Hepatocyte (in vitro differentiated cells): ENCODE results near the gene ARVCF. TPM values are rescaled to one million over a fixed set of nuclear protein-coding genes. Genes with fewer than 3 reads are reported as not detected.

ENCODE experiments used
- DNase-seq: peaks from one replicate; pipeline ENCODE4 v3.0.0-alpha.2; 2016; ENCODE audit warnings: low spot score
- H2AFZ ChIP-seq: fragments of 200-600 bp; sonication (generic); 2 replicates; pipeline ENCODE4 v1.6.0; 2016; ENCODE audit warnings: antibody characterized with exemption, mild to moderate bottlenecking
- H3K27ac ChIP-seq: fragments of 200-600 bp; sonication (generic); 2 replicates; pipeline ENCODE4 v1.5.1; 2016; ENCODE audit warnings: mild to moderate bottlenecking
- H3K27me3 ChIP-seq: fragments of 200-600 bp; sonication (generic); 2 replicates; pipeline ENCODE4 v1.6.1; 2016
- H3K36me3 ChIP-seq: fragments of 200-600 bp; sonication (generic); replicated peaks from 2 replicates; pipeline ENCODE4 v1.5.1; 2016; ENCODE audit warnings: low read depth; ENCODE audit not compliant: insufficient read depth
- H3K4me1 ChIP-seq: fragments of 200-600 bp; sonication (generic); 2 replicates; pipeline ENCODE4 v1.5.1; 2016; ENCODE audit warnings: mild to moderate bottlenecking, moderate library complexity; ENCODE audit not compliant: insufficient read depth
- H3K4me2 ChIP-seq: fragments of 200-600 bp; sonication (generic); 2 replicates; pipeline ENCODE4 v1.6.0; 2016
- H3K4me3 ChIP-seq: fragments of 200-600 bp; sonication (generic); 2 replicates; pipeline ENCODE4 v1.5.1; 2016; ENCODE audit warnings: mild to moderate bottlenecking
- H3K79me2 ChIP-seq: fragments of 200-600 bp; sonication (generic); 2 replicates; pipeline ENCODE4 v1.6.0; 2017; ENCODE audit warnings: mild to moderate bottlenecking
- H3K9me2 ChIP-seq: fragments of 200-600 bp; sonication (generic); replicated peaks from 2 replicates; pipeline ENCODE4 v1.6.0; 2017; ENCODE audit warnings: mild to moderate bottlenecking; ENCODE audit not compliant: insufficient read depth
- H3K9me3 ChIP-seq: fragments of 200-600 bp; sonication (generic); 2 replicates; pipeline ENCODE4 v1.5.1; 2016; ENCODE audit warnings: low read depth, mild to moderate bottlenecking
- H4K20me1 ChIP-seq: fragments of 200-600 bp; sonication (generic); 2 replicates; pipeline ENCODE4 v1.6.0; 2016; ENCODE audit warnings: mild to moderate bottlenecking; ENCODE audit not compliant: insufficient read depth, poor library complexity, severe bottlenecking
- EZH2 ChIP-seq: fragments of 200-600 bp; sonication (generic); IDR thresholded peaks from 2 replicates; pipeline ENCODE4 v1.6.1; 2016; ENCODE audit warnings: antibody characterized with exemption, mild to moderate bottlenecking, borderline replicate concordance
- EZH2phosphoT487 ChIP-seq: fragments of 200-600 bp; sonication (generic); IDR thresholded peaks from one replicate; pipeline ENCODE4 v1.6.1; 2018; ENCODE audit warnings: antibody characterized with exemption, mild to moderate bottlenecking, low read depth, moderate library complexity; ENCODE audit not compliant: unreplicated experiment, severe bottlenecking
- WGBS: methylation state at CpG from one replicate; pipeline ENCODE4 v1.1.6; 2016; ENCODE audit warnings: low lambda C conversion rate; ENCODE audit errors: missing lambda C conversion rate; 5-methylcytosine and 5-hydroxymethylcytosine counted together
- polyA plus RNA-seq: library from polyadenylated mRNA; unstranded; fragments of >200 nt; fragmentation: Nextera tagmentation; extraction: Ambion mirVana; gene quantifications from 2 replicates; pipeline ENCODE4 v1.2.1, GENCODE V29; 2016
- total RNA-seq: library from RNA; depleted of rRNA; stranded (reverse); fragments of >200 nt; gene quantifications from 2 replicates; pipeline ENCODE4 v1.2.3, GENCODE V29; 2014
- TF ChIP-seq, protein P1 (sequence below): fragments of 200-600 bp; sonication (generic); IDR thresholded peaks from 2 replicates; pipeline ENCODE4 v1.5.1; 2016; ENCODE audit warnings: antibody characterized with exemption, mild to moderate bottlenecking; ENCODE audit not compliant: poor library complexity

ARVCF gene
- total and polyA plus RNA-seq, 2 experiments from 2014 or later: 23.8 to 32.5 TPM

DNA sequence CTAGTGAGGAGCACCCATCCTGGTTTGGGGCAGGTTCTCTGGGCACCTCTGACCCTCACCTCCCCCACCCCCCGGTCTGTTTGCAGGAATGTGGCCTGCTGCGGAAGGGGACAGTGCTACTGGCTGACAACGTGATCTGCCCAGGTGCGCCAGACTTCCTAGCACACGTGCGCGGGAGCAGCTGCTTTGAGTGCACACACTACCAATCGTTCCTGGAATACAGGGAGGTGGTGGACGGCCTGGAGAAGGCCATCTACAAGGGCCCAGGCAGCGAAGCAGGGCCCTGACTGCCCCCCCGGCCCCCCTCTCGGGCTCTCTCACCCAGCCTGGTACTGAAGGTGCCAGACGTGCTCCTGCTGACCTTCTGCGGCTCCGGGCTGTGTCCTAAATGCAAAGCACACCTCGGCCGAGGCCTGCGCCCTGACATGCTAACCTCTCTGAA lies 48.2 kb downstream of the ARVCF start:
- no peaks in the 10 kb centered on the region for H3K9me2 ChIP-seq
- peaks cover 15% of the 10 kb centered on the region for H3K79me2 ChIP-seq
- H3K27ac ChIP-seq: no peak overlapping the region
- peaks cover 10% of the 10 kb centered on the region for H3K4me1 ChIP-seq
- no peak overlapping the region for H3K4me2 ChIP-seq
- no peaks in the 10 kb centered on the region for H3K9me3 ChIP-seq
- no peak for DNase-seq
- no peaks in the 10 kb centered on the region for H3K36me3 ChIP-seq
- no peaks in the 10 kb centered on the region for H4K20me1 ChIP-seq
- H3K27me3 ChIP-seq: no peaks in the 10 kb centered on the region
- no peak overlapping the region for H2AFZ ChIP-seq
- WGBS: 89% methylated on average over 18 of the region's 18 CpGs
- H3K4me3 ChIP-seq: no peak overlapping the region
- TF ChIP-seq EZH2phosphoT487 (no peak), EZH2 (no peak)
- TF ChIP-seq, protein P1, sequence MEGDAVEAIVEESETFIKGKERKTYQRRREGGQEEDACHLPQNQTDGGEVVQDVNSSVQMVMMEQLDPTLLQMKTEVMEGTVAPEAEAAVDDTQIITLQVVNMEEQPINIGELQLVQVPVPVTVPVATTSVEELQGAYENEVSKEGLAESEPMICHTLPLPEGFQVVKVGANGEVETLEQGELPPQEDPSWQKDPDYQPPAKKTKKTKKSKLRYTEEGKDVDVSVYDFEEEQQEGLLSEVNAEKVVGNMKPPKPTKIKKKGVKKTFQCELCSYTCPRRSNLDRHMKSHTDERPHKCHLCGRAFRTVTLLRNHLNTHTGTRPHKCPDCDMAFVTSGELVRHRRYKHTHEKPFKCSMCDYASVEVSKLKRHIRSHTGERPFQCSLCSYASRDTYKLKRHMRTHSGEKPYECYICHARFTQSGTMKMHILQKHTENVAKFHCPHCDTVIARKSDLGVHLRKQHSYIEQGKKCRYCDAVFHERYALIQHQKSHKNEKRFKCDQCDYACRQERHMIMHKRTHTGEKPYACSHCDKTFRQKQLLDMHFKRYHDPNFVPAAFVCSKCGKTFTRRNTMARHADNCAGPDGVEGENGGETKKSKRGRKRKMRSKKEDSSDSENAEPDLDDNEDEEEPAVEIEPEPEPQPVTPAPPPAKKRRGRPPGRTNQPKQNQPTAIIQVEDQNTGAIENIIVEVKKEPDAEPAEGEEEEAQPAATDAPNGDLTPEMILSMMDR: no peak

- H3K9me2 ChIP-seq: no peaks in the 10 kb centered on the region
- no peaks in the 10 kb centered on the region for H4K20me1 ChIP-seq
- H3K27me3 ChIP-seq: no peaks in the 10 kb centered on the region
- H3K79me2 ChIP-seq: peaks cover 15% of the 10 kb centered on the region
- H3K9me3 ChIP-seq: no peaks in the 10 kb centered on the region
- no peak overlapping the region for H3K4me3 ChIP-seq
- H3K4me1 ChIP-seq: peaks cover 12% of the 10 kb centered on the region
- no peaks in the 10 kb centered on the region for H3K36me3 ChIP-seq
- no peak overlapping the region for H3K27ac ChIP-seq
- DNase-seq: no peak
- TF ChIP-seq EZH2 (no peak), EZH2phosphoT487 (no peak)
- TF ChIP-seq, protein P1: no peak
- no peak overlapping the region for H3K4me2 ChIP-seq
- WGBS: 93% methylated on average over 7 of the region's 7 CpGs
- H2AFZ ChIP-seq: no peak overlapping the region
These were observed 48.7 kb downstream of the ARVCF start for GRCh38 chr22:19967850-19968449.

- Histone ChIP-seq H3K4me3 (no peak overlapping the region), H3K27me3 (no peaks in the 10 kb centered on the region), H3K9me3 (no peaks in the 10 kb centered on the region), H2AFZ (no peak overlapping the region), H3K27ac (no peak overlapping the region), H3K9me2 (no peaks in the 10 kb centered on the region), H3K4me2 (no peak overlapping the region), H4K20me1 (no peaks in the 10 kb centered on the region), H3K79me2 (peaks cover 15% of the 10 kb centered on the region), H3K36me3 (no peaks in the 10 kb centered on the region), H3K4me1 (peaks cover 19% of the 10 kb centered on the region)
- no peak for DNase-seq
- WGBS: 78% methylated on average over 20 of the region's 20 CpGs
- TF ChIP-seq EZH2phosphoT487 (no peak), EZH2 (no peak)
- TF ChIP-seq, protein P1: no peak
These were observed 49.5 kb downstream of the ARVCF start for GRCh38 chr22:19966908-19967750.
